Measurements from ENCODE around the gene CPT1B.

The CPT1B gene

DNA sequence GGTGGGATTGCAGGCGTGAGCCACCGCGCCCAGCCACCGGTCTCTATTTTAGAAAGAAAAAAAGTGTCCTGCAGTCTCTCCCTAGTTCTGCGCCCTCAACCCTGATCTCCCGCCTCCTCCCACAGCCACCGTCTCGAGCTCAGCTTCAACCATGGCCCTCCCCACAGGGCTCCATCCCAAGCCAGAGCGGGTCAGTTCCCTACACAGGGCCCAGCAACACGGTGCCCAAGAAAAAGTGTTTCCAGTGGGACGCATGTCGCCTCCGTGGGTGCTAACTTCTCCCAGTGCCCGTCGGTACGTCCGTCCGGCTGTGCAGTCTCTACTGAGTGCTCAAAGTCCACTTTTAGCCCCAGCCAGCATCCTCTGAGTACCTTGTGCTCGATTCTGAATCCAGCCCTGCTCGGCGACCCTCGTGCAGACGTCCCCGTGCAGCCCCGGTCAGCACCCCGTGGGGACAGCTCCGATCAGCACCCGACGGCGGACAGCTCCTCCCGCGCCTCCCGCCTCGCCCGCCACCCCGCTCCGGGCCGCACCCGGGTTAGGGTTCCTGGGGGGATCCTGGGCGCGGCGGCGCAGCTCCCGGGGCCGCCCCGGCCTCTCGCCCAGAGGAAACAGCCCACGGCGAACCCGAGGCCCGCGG is 21.7 kb upstream of the CPT1B start:
- Histone ChIP-seq H3K4me1 (ENCODE audit: insufficient read depth, poor library complexity, severe bottlenecking) (no peaks in the 10 kb centered on the region), H3K27me3 (ENCODE audit: insufficient read depth, poor library complexity, severe bottlenecking) (peaks cover 35% of the 10 kb centered on the region), H3K9me3 (ENCODE audit: severe bottlenecking) (no peaks in the 10 kb centered on the region), H3K27ac (ENCODE audit: poor library complexity, severe bottlenecking) (no peak overlapping the region), H3K36me3 (ENCODE audit: low read depth) (no peaks in the 10 kb centered on the region), H3K4me3 (ENCODE audit: severe bottlenecking) (peak overlapping the region; percentile 15)
- TF ChIP-seq, protein P1, sequence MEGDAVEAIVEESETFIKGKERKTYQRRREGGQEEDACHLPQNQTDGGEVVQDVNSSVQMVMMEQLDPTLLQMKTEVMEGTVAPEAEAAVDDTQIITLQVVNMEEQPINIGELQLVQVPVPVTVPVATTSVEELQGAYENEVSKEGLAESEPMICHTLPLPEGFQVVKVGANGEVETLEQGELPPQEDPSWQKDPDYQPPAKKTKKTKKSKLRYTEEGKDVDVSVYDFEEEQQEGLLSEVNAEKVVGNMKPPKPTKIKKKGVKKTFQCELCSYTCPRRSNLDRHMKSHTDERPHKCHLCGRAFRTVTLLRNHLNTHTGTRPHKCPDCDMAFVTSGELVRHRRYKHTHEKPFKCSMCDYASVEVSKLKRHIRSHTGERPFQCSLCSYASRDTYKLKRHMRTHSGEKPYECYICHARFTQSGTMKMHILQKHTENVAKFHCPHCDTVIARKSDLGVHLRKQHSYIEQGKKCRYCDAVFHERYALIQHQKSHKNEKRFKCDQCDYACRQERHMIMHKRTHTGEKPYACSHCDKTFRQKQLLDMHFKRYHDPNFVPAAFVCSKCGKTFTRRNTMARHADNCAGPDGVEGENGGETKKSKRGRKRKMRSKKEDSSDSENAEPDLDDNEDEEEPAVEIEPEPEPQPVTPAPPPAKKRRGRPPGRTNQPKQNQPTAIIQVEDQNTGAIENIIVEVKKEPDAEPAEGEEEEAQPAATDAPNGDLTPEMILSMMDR (IDR thresholded peaks at IDR 0.05; ENCODE audit: poor library complexity, severe bottlenecking) = no peak
- DNase-seq (ENCODE audit: low spot score) (peak; percentile 65), ATAC-seq (ENCODE audit: low read depth) (peak; percentile 71)

DNA sequence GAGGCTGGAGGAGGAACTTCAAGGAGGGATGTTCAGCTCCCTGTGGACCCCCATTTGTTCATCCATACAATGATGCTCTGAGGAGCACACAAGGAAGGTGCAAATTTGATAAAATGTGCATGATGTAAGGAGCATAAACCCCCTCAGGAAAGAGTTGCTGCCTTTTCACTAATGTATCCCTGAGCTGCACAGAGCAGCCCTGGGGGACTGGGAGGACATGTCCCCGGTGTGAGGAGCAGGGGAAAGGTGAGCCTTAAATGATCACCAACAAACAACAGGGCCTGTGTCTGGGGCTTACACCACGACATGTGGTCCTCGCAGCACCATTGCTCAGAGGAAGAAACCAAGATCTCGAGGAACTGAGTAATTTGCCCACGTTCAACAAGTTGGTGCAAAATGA is 18.9 kb upstream of the CPT1B start:
- ATAC-seq (ENCODE audit: low read depth) = no peak
- DNase-seq (ENCODE audit: low spot score) = no peak
- no peaks in the 10 kb centered on the region for H3K9me3 ChIP-seq (ENCODE audit: severe bottlenecking)
- no peak overlapping the region for H3K27ac ChIP-seq (ENCODE audit: poor library complexity, severe bottlenecking)
- H3K27me3 ChIP-seq (ENCODE audit: insufficient read depth, poor library complexity, severe bottlenecking) = peaks cover 15% of the 10 kb centered on the region
- TF ChIP-seq, protein P1 (IDR thresholded peaks at IDR 0.05; ENCODE audit: poor library complexity, severe bottlenecking) = no peak
- no peaks in the 10 kb centered on the region for H3K4me1 ChIP-seq (ENCODE audit: insufficient read depth, poor library complexity, severe bottlenecking)
- H3K36me3 ChIP-seq (ENCODE audit: low read depth) = no peaks in the 10 kb centered on the region; the same call in 1 of the 2 replicates
- no peak overlapping the region for H3K4me3 ChIP-seq (ENCODE audit: severe bottlenecking)

DNA sequence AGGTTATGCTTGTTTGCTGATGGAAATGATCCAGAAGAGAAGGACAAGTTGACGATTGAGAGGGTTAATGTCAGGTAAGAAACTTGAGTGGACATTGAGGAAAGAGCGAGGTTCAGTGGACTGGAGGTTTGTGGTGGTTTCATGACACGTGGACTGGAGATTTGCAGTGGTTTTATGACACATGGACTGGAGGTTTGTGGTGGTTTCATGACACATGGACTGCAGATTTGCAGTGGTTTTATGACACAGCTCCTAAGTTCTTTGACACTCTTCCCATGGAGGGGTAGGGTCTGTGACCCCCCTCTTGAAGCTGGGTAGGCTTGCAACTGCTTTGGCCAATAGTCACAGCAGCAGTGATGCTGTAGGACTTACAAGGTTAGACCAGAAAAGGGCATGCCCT is 17.0 kb upstream of the CPT1B start:
- ATAC-seq (ENCODE audit: low read depth) (no peak), DNase-seq (ENCODE audit: low spot score) (no peak)
- Histone ChIP-seq H3K27ac (ENCODE audit: poor library complexity, severe bottlenecking) (no peak overlapping the region), H3K36me3 (ENCODE audit: low read depth) (no peaks in the 10 kb centered on the region; the same call in 1 of the 2 replicates), H3K4me1 (ENCODE audit: insufficient read depth, poor library complexity, severe bottlenecking) (no peaks in the 10 kb centered on the region), H3K9me3 (ENCODE audit: severe bottlenecking) (no peaks in the 10 kb centered on the region), H3K27me3 (ENCODE audit: insufficient read depth, poor library complexity, severe bottlenecking) (peaks cover 7% of the 10 kb centered on the region), H3K4me3 (ENCODE audit: severe bottlenecking) (no peak overlapping the region)
- TF ChIP-seq, protein P1 (IDR thresholded peaks at IDR 0.05; ENCODE audit: poor library complexity, severe bottlenecking) = no peak

DNA sequence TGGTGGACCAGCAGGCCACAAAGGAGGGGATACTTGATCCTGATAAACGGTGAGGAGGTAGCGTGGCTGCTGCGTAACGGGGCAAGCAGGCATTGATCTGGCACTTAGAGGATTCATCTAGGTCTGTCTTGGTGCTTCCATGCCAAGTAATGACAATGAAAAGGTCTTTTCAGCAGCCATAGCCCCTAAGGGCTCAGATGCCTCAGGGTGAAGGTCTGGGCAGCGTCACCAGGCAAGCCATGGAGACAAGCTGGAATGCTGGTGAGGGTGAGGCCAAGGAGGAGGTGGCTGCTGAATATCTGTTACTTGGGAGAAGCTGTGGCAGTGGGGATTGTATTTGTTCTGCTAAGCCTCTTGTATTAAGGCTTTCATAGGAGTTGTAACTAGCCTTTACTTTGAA is 9.2 kb upstream of the CPT1B start:
- DNase-seq (ENCODE audit: low spot score) = no peak
- no peak for ATAC-seq (ENCODE audit: low read depth)
- Histone ChIP-seq H3K27me3 (ENCODE audit: insufficient read depth, poor library complexity, severe bottlenecking) (no peaks in the 10 kb centered on the region), H3K4me1 (ENCODE audit: insufficient read depth, poor library complexity, severe bottlenecking) (peaks cover 4% of the 10 kb centered on the region), H3K27ac (ENCODE audit: poor library complexity, severe bottlenecking) (no peak overlapping the region), H3K36me3 (ENCODE audit: low read depth) (no peaks in the 10 kb centered on the region; the same call in 1 of the 2 replicates), H3K9me3 (ENCODE audit: severe bottlenecking) (no peaks in the 10 kb centered on the region), H3K4me3 (ENCODE audit: severe bottlenecking) (no peak overlapping the region)
- TF ChIP-seq, protein P1 (IDR thresholded peaks at IDR 0.05; ENCODE audit: poor library complexity, severe bottlenecking) = no peak

DNA sequence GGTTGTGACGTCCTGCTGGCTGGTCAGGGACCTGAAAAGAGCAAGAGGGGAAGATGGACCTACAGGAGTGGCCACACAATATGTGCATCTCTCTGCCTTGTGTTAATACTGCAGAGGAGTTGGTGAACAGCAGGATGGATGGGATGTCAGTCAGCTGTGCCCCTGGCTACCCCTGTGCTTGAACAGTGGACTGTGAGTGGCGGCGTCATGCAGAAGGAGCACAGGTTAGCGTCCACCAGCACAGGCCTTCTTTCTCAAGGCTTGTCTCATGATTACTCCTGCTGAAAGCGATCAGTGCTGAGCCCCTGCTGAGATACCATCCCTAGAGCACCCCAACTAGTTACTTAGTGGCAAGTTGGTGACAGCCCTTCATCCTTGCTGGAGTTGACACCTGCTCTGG is 8.2 kb upstream of the CPT1B start:
- no peak for ATAC-seq (ENCODE audit: low read depth)
- H3K4me1 ChIP-seq (ENCODE audit: insufficient read depth, poor library complexity, severe bottlenecking) = peaks cover 4% of the 10 kb centered on the region

More for the DNA sequence above, 8.2 kb upstream of the CPT1B start:
- no peaks in the 10 kb centered on the region for H3K9me3 ChIP-seq (ENCODE audit: severe bottlenecking)
- TF ChIP-seq, protein P1 (IDR thresholded peaks at IDR 0.05; ENCODE audit: poor library complexity, severe bottlenecking) = no peak
- DNase-seq (ENCODE audit: low spot score) = no peak
- H3K27me3 ChIP-seq (ENCODE audit: insufficient read depth, poor library complexity, severe bottlenecking) = no peaks in the 10 kb centered on the region
- H3K36me3 ChIP-seq (ENCODE audit: low read depth) = peaks cover under 1% of the 10 kb centered on the region
- no peak overlapping the region for H3K4me3 ChIP-seq (ENCODE audit: severe bottlenecking)
- H3K27ac ChIP-seq (ENCODE audit: poor library complexity, severe bottlenecking) = no peak overlapping the region

Measured in RWPE2 (cell line).